Measurements from ENCODE around the gene MZT2B. TPM values are rescaled to one million over a fixed set of nuclear protein-coding genes. Genes with fewer than 3 reads are reported as not detected.
"Not testable (repeated sequence)": the region's sequence is repeated elsewhere in the genome, so short reads cannot be mapped to it uniquely, and the experiment has no call there.

Gene MZT2B
- total and polyA plus RNA-seq, 2 of the 13 experiments (the other 11 are each of a cell fraction or from before 2014, with no cell fraction given) = 253 to 410 TPM

GRCh38 chr2:130150181-130151144 is 31.6 kb upstream of the MZT2B start (continued):
- TF ChIP-seq POLR2G (IDR thresholded peaks at IDR 0.05; ENCODE audit: low read depth, low read length) (peak; percentile 56), ZFP1 (CRISPR knock-in tag; IDR thresholded peaks at IDR 0.05) (no peak), AGO2 (optimal IDR thresholded peaks at IDR 0.05; ENCODE audit: low read depth, low read length) (peak; percentile 84), AKAP8 (CRISPR knock-in tag; IDR thresholded peaks at IDR 0.05) (no peak), SPEN (CRISPR knock-in tag; IDR thresholded peaks at IDR 0.05; ENCODE audit: low read depth) (no peak), ZNF768 (CRISPR knock-in tag; IDR thresholded peaks at IDR 0.05) (peak; percentile 4; the same call in 1 of the 2 replicates), SP140L (CRISPR knock-in tag; IDR thresholded peaks at IDR 0.05; ENCODE audit: borderline replicate concordance) (no peak)

GRCh38 chr2:130151145-130151512 is 30.9 kb upstream of the MZT2B start:
- H2AFZ ChIP-seq (ENCODE audit: low read length); H4K20me1 ChIP-seq (ENCODE audit: insufficient read depth, low read length); H3K27ac ChIP-seq (ENCODE audit: extremely low read length, insufficient read depth, low read length); BruUV-seq (replicated peaks); H3K4me3 ChIP-seq (replicated peaks in 1 of 3; ENCODE audit: insufficient read depth in 1 of 3, low read depth in 2 of 3, low read length in 3 of 3); H3K4me2 ChIP-seq (ENCODE audit: low read depth, low read length); DNase-seq (ENCODE audit: low spot score); FAIRE-seq; CTCF ChIA-PET (ENCODE audit: low intra/inter-chr PET ratio, low total read pairs); POLR2A ChIA-PET; H3K9ac ChIP-seq (ENCODE audit: insufficient read depth, low read depth, low read length); H3K79me2 ChIP-seq (ENCODE audit: insufficient read depth, low read length); H3K27me3 ChIP-seq (ENCODE audit: control insufficient read depth in 1 of 2, insufficient read depth in 2 of 2, low read length in 2 of 2); H3K9me3 ChIP-seq (ENCODE audit: low read length); intact Hi-C loops (cut with micrococcal nuclease; ENCODE audit: unreplicated experiment); H3K4me1 ChIP-seq (ENCODE audit: insufficient read depth, low read length): not testable (repeated sequence)
- ATAC-seq = 0 out of 3 replicates have a peak, but pooled peaks have one; percentile 4
- H3K36me3 ChIP-seq (replicated peaks in 1 of 2; ENCODE audit: control insufficient read depth in 1 of 2, insufficient read depth in 2 of 2, low read length in 2 of 2) = peaks cover 10 to 34% of the 10 kb centered on the region in 2 experiments; a peak in 4 of 5 replicates
- in situ Hi-C loops (cut with HindIII; ENCODE audit: extremely low pct_ligation_motif_present, low pct_unique_long_range_greater_than_20kb) = loop anchor here (10.0 kb wide), 1 partner anchor 184 kb away; no protein-coding TSS in a partner anchor
- 72% methylated on average over 5 of the region's 5 CpGs for WGBS (ENCODE audit: low lambda C conversion rate)

- H3K4me1 ChIP-seq (ENCODE audit: insufficient read depth, low read length); FAIRE-seq; H3K4me3 ChIP-seq (replicated peaks in 1 of 3; ENCODE audit: insufficient read depth in 1 of 3, low read depth in 2 of 3, low read length in 3 of 3); intact Hi-C loops (cut with micrococcal nuclease; ENCODE audit: unreplicated experiment); H3K9ac ChIP-seq (ENCODE audit: insufficient read depth, low read depth, low read length); ATAC-seq; H4K20me1 ChIP-seq (ENCODE audit: insufficient read depth, low read length); H3K27ac ChIP-seq (ENCODE audit: extremely low read length, insufficient read depth, low read length); H3K27me3 ChIP-seq (ENCODE audit: control insufficient read depth in 1 of 2, insufficient read depth in 2 of 2, low read length in 2 of 2); BruUV-seq (replicated peaks); CTCF ChIA-PET (ENCODE audit: low intra/inter-chr PET ratio, low total read pairs); POLR2A ChIA-PET; DNase-seq (ENCODE audit: low spot score); H3K79me2 ChIP-seq (ENCODE audit: insufficient read depth, low read length); H3K4me2 ChIP-seq (ENCODE audit: low read depth, low read length); H3K9me3 ChIP-seq (ENCODE audit: low read length); H2AFZ ChIP-seq (ENCODE audit: low read length): not testable (repeated sequence)
- peaks cover 10 to 37% of the 10 kb centered on the region in 2 experiments; a peak in 4 of 5 replicates for H3K36me3 ChIP-seq (replicated peaks in 1 of 2; ENCODE audit: control insufficient read depth in 1 of 2, insufficient read depth in 2 of 2, low read length in 2 of 2)
- in situ Hi-C loops (cut with HindIII; ENCODE audit: extremely low pct_ligation_motif_present, low pct_unique_long_range_greater_than_20kb) = loop anchor here (10.0 kb wide), 1 partner anchor 183 kb away; no protein-coding TSS in a partner anchor
- WGBS (ENCODE audit: low lambda C conversion rate) = over 99% methylated on average over 27 of the region's 27 CpGs
Observed at GRCh38 chr2:130152136-130152815, 29.8 kb upstream of the MZT2B start.

Data from HepG2 (cell line).